ENCODE measurements around the gene PRKAR1B. TPM values are rescaled to one million over a fixed set of nuclear protein-coding genes. Genes with fewer than 3 reads are reported as not detected.

Gene PRKAR1B
- total RNA-seq, 1 experiment from 2014 or later = 27.2 TPM

DNA sequence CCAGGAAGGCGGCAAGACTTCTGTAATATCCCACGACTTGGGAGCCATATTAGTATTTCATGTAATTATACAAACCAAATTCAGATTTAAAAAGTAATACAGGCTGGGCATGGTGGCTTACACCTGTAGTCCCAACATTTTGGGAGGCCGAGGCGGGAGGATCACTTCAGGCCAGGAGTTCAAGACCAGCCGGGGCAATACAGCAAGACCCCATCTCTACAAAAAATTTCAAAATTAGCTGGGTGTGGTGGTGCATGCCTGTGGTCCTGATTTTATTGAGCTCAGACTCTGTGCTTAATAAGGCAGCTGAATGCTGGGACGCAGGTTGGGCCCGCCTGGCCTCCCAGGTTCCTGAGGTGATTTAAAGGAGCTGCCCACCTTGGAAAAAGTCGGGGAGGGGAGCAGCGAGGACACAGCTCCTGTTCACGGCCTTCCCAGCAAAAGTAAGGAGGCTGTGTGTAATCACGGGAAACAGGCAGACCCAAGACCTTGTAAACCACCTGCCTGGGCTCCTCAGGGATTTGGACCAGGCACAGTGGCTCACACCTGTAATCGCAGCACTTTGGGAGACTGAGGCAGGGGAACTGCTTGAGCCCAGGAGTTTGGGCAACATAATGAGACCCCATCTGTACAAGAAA is 93.6 kb downstream of the PRKAR1B start:
- BruUV-seq (replicated peaks) = no TSS peak
- CTCF ChIA-PET = no interaction called here
- Histone ChIP-seq H3K36me3 (ENCODE audit: insufficient read depth, low read length, poor library complexity, severe bottlenecking) (no peaks in the 10 kb centered on the region), H3K27me3 (replicated peaks; ENCODE audit: insufficient read depth, low read depth, low read length, poor library complexity) (no peaks in the 10 kb centered on the region), H3K4me1 (ENCODE audit: insufficient read depth, low read length, poor library complexity, severe bottlenecking) (no peaks in the 10 kb centered on the region), H3K9me3 (ENCODE audit: low read depth, low read length, poor library complexity, severe bottlenecking) (no peaks in the 10 kb centered on the region), H3K4me3 (ENCODE audit: low read depth, low read length, poor library complexity, severe bottlenecking) (no peak overlapping the region), H3K27ac (ENCODE audit: low read depth, low read length, poor library complexity, severe bottlenecking) (no peak overlapping the region)
- intact Hi-C loops (cut with micrococcal nuclease; ENCODE audit: unreplicated experiment) = no loop called here
- no peak for DNase-seq (ENCODE audit: low spot score)
- POLR2A ChIA-PET (ENCODE audit: low non-redundant PET) = no interaction called here
- TF ChIP-seq EZH2 (IDR thresholded peaks at IDR 0.05; ENCODE audit: borderline replicate concordance, low read depth, low read length, poor library complexity, severe bottlenecking) (no peak), CTCF (conservative IDR thresholded peaks at IDR 0.05; ENCODE audit: low read depth, low read length) (no peak)

GRCh38 chr7:632831-633210 is 94.3 kb downstream of the PRKAR1B start:
- TF ChIP-seq CTCF (conservative IDR thresholded peaks at IDR 0.05; ENCODE audit: low read depth, low read length) (no peak), EZH2 (IDR thresholded peaks at IDR 0.05; ENCODE audit: borderline replicate concordance, low read depth, low read length, poor library complexity, severe bottlenecking) (no peak)
- POLR2A ChIA-PET (ENCODE audit: low non-redundant PET) = no interaction called here
- no peaks in the 10 kb centered on the region for H3K27me3 ChIP-seq (replicated peaks; ENCODE audit: insufficient read depth, low read depth, low read length, poor library complexity)
- intact Hi-C loops (cut with micrococcal nuclease; ENCODE audit: unreplicated experiment) = no loop called here
- BruUV-seq (replicated peaks) = no TSS peak
- DNase-seq (ENCODE audit: low spot score) = no peak
- CTCF ChIA-PET = no interaction called here
- H3K4me3 ChIP-seq (ENCODE audit: low read depth, low read length, poor library complexity, severe bottlenecking) = no peak overlapping the region
- H3K4me1 ChIP-seq (ENCODE audit: insufficient read depth, low read length, poor library complexity, severe bottlenecking) = no peaks in the 10 kb centered on the region
- H3K36me3 ChIP-seq (ENCODE audit: insufficient read depth, low read length, poor library complexity, severe bottlenecking) = no peaks in the 10 kb centered on the region
- no peak overlapping the region for H3K27ac ChIP-seq (ENCODE audit: low read depth, low read length, poor library complexity, severe bottlenecking)
- no peaks in the 10 kb centered on the region for H3K9me3 ChIP-seq (ENCODE audit: low read depth, low read length, poor library complexity, severe bottlenecking)

- no peaks in the 10 kb centered on the region for H3K9me3 ChIP-seq (ENCODE audit: low read depth, low read length, poor library complexity, severe bottlenecking)
- intact Hi-C loops (cut with micrococcal nuclease; ENCODE audit: unreplicated experiment) = no loop called here
- H3K4me3 ChIP-seq (ENCODE audit: low read depth, low read length, poor library complexity, severe bottlenecking) = no peak overlapping the region
- no TSS peak for BruUV-seq (replicated peaks)
- no peaks in the 10 kb centered on the region for H3K36me3 ChIP-seq (ENCODE audit: insufficient read depth, low read length, poor library complexity, severe bottlenecking)
- no peak for TF ChIP-seq CTCF (conservative IDR thresholded peaks at IDR 0.05; ENCODE audit: low read depth, low read length)
- TF ChIP-seq EZH2 (IDR thresholded peaks at IDR 0.05; ENCODE audit: borderline replicate concordance, low read depth, low read length, poor library complexity, severe bottlenecking) = no peak
- no peak overlapping the region for H3K27ac ChIP-seq (ENCODE audit: low read depth, low read length, poor library complexity, severe bottlenecking)
- no peaks in the 10 kb centered on the region for H3K4me1 ChIP-seq (ENCODE audit: insufficient read depth, low read length, poor library complexity, severe bottlenecking)
- CTCF ChIA-PET = interaction anchor here (0.7 kb wide), 1 partner anchor 250 kb away, joined by 3 read pairs; no protein-coding TSS in a partner anchor
- POLR2A ChIA-PET (ENCODE audit: low non-redundant PET) = no interaction called here
- H3K27me3 ChIP-seq (replicated peaks; ENCODE audit: insufficient read depth, low read depth, low read length, poor library complexity) = no peaks in the 10 kb centered on the region
- DNase-seq (ENCODE audit: low spot score) = no peak
These were observed 94.9 kb downstream of the PRKAR1B start for GRCh38 chr7:631964-632830.

All from A673 (cell line).